Spleen (tissue), 11 donors: ENCODE data around the gene CUL1. TPM values are rescaled to one million over a fixed set of nuclear protein-coding genes. Genes with fewer than 3 reads are reported as not detected.

ENCODE experiments used
- DNase-seq: peaks from one replicate; pipeline ENCODE4 v3.0.0-alpha.2; 2020
- H3K27ac ChIP-seq, 8 donors: fragments of 200-600 bp; sonication (generic) in 7 of 8; 1 replicate in 4 of 8; 2 replicates in 4 of 8; pipeline versions ENCODE4 v1.5.0 to v1.8.0; 2016 to 2021; ENCODE audit warnings: inconsistent platforms in 4 of 8, mild to moderate bottlenecking in 4 of 8, moderate library complexity in 1 of 8
- H3K27me3 ChIP-seq, 7 donors: fragments of 200-600 bp; sonication (generic) in 6 of 7; replicated peaks in 1 of 7; 1 replicate in 4 of 7; 2 replicates in 3 of 7; pipeline versions ENCODE4 v1.5.0 to v1.8.0; 2016 to 2021; ENCODE audit warnings: inconsistent platforms in 3 of 7, mild to moderate bottlenecking in 1 of 7
- H3K36me3 ChIP-seq, 6 donors: fragments of 200-600 bp; sonication (generic) in 5 of 6; 1 replicate in 4 of 6; 2 replicates in 2 of 6; pipeline versions ENCODE4 v1.5.0 to v1.8.0; 2016 to 2021; ENCODE audit warnings: inconsistent platforms in 2 of 6
- H3K4me1 ChIP-seq, 6 donors: fragments of 200-600 bp; sonication (generic) in 5 of 6; 1 replicate in 3 of 6; 2 replicates in 3 of 6; pipeline versions ENCODE4 v1.5.0 to v1.8.0; 2016 to 2021; ENCODE audit warnings: inconsistent platforms in 3 of 6
- H3K4me3 ChIP-seq, 8 donors: fragments of 200-600 bp; sonication (generic) in 7 of 8; 1 replicate in 4 of 8; 2 replicates in 4 of 8; pipeline versions ENCODE4 v1.5.0 to v1.8.0; 2016 to 2021; ENCODE audit warnings: inconsistent platforms in 4 of 8, mild to moderate bottlenecking in 4 of 8, moderate library complexity in 2 of 8
- H3K9me3 ChIP-seq, 8 donors: fragments of 200-600 bp; sonication (generic) in 7 of 8; 1 replicate in 4 of 8; 2 replicates in 4 of 8; pipeline versions ENCODE4 v1.5.0 to v1.8.0; 2016 to 2021; ENCODE audit warnings: inconsistent platforms in 4 of 8
- CTCF ChIP-seq, 11 experiments: fragments of 200-600 bp in 7 of 11; fragments of 450-650 bp in 4 of 11; sonication (generic) in 4 of 11; IDR thresholded peaks in 8 of 11; conservative IDR thresholded peaks in 3 of 11; 1 replicate in 7 of 11; 2 replicates in 4 of 11; pipeline versions ENCODE4 v1.4.0 to v1.8.0; 2016 to 2021; ENCODE audit warnings: antibody characterized with exemption in 11 of 11, inconsistent platforms in 4 of 11, mild to moderate bottlenecking in 1 of 11
- POLR2A ChIP-seq, 3 donors: fragments of 450-650 bp; IDR thresholded peaks; one replicate each; pipeline ENCODE4 v1.5.1; 2017; ENCODE audit warnings: antibody characterized with exemption in 3 of 3, mild to moderate bottlenecking in 1 of 3
- POLR2AphosphoS5 ChIP-seq, 3 donors: sonication (generic); formaldehyde crosslinking; IDR thresholded peaks; one replicate each; pipeline ENCODE4 v1.5.1; 2017; ENCODE audit warnings: antibody characterized with exemption in 3 of 3
- WGBS, 5 donors: extraction: QIAGEN DNeasy Blood & Tissue Kit in 3 of 5; methylation state at CpG; one replicate each; pipeline versions ENCODE4 v1.1.5 to v1.1.7; 2013 to 2018; 5-methylcytosine and 5-hydroxymethylcytosine counted together
- intact Hi-C: fragments of 100-400 bp; cut with DNase I; formaldehyde crosslinking; loops from one replicate; pipeline ENCODE4 v1.15.0; 2023; ENCODE audit warnings: low total_unique reads
- polyA plus RNA-seq, 3 donors: library from polyadenylated mRNA; stranded (reverse); fragments of 200-250 nt; gene quantifications; one replicate each; pipeline ENCODE4 v1.2.1, GENCODE V29; 2013
- total RNA-seq, 7 donors: library from RNA; depleted of rRNA in 3 of 7; stranded (reverse); fragments of >200 nt in 3 of 7; fragmentation: NEBNext Ultra II Directional in 4 of 7; extraction: Animal tissue kit (Norgen Biotek cat#: 25700) in 4 of 7; gene quantifications; one replicate each; pipeline versions ENCODE4 v1.1.0 to v1.2.1, GENCODE V29; 2016 to 2021
- donor health status: healthy with polysubstance abuse.
- donor health status: DM: no; HTN: no; CAD: no; lungs with moderate emphysema.
- donor health status: DM: no; HTN: no; CAD: no.
- donor health status: Bipolar disorder and iron deficiency.
- donor health status: healthy.
- donor health status: DM: no; HTN: no; CAD: no.
- donor health status: DM: yes; HTN: yes; CAD: no.

The CUL1 gene
- total and polyA plus RNA-seq, 10 donors, result 19.8 to 54.6 (median 42.7) TPM

GRCh38 chr7:148698007-148698396, 701 bp upstream of the CUL1 start:
- TF ChIP-seq POLR2AphosphoS5 (IDR thresholded peaks at IDR 0.05) (no peak), POLR2A (IDR thresholded peaks at IDR 0.05) (no peak), CTCF (IDR thresholded peaks at IDR 0.05 in 8 of 11, conservative IDR thresholded peaks at IDR 0.05 in 3 of 11) (no peak)
- WGBS, 5 donors, result 1 to 2% (median 1%) methylated on average over 13 to 17 of the region's 17 CpGs
- peak overlapping the region; percentile 81 to 96 (median 88) for H3K4me3 ChIP-seq
- H3K36me3 ChIP-seq, result no peaks in the 10 kb centered on the region
- peaks cover 28 to 50% (median 41%) of the 10 kb centered on the region in 6 donors for H3K4me1 ChIP-seq
- H3K27me3 ChIP-seq, result no peaks in the 10 kb centered on the region
- intact Hi-C loops, result no loop called here
- H3K9me3 ChIP-seq, result no peaks in the 10 kb centered on the region
- DNase-seq, result no peak
- peak overlapping the region; percentile 81 to 98 (median 97) for H3K27ac ChIP-seq

- peak overlapping the region; percentile 81 to 96 (median 88) for H3K4me3 ChIP-seq
- H3K27me3 ChIP-seq, result no peaks in the 10 kb centered on the region
- 0 to 1% (median 0%) methylated on average over 44 to 107 of the region's 107 CpGs for WGBS, 5 donors
- no peaks in the 10 kb centered on the region for H3K9me3 ChIP-seq
- H3K27ac ChIP-seq, result peak overlapping the region; percentile 81 to 98 (median 97)
- H3K36me3 ChIP-seq, result no peaks in the 10 kb centered on the region
- intact Hi-C loops, result no loop called here
- peak; percentile 94 for DNase-seq
- peaks cover 30 to 62% (median 52%) of the 10 kb centered on the region in 6 donors for H3K4me1 ChIP-seq
- TF ChIP-seq CTCF (IDR thresholded peaks at IDR 0.05 in 8 of 11, conservative IDR thresholded peaks at IDR 0.05 in 3 of 11) (no peak), POLR2AphosphoS5 (IDR thresholded peaks at IDR 0.05) (peak; percentile 7 to 74 (median 65))
Observed at GRCh38 chr7:148699024-148699781, 500 bp downstream of the CUL1 start.

GRCh38 chr7:148699782-148700629, 1.3 kb downstream of the CUL1 start:
- Histone ChIP-seq H3K9me3 (no peaks in the 10 kb centered on the region), H3K27ac (peak overlapping the region; percentile 81 to 98 (median 97)), H3K4me3 (peak overlapping the region; percentile 81 to 96 (median 88)), H3K36me3 (no peaks in the 10 kb centered on the region), H3K27me3 (no peaks in the 10 kb centered on the region), H3K4me1 (peaks cover 39 to 70% (median 60%) of the 10 kb centered on the region in 6 donors)
- intact Hi-C loops, result no loop called here
- TF ChIP-seq POLR2AphosphoS5 (IDR thresholded peaks at IDR 0.05) (no peak), POLR2A (IDR thresholded peaks at IDR 0.05) (no peak), CTCF (IDR thresholded peaks at IDR 0.05 in 8 of 11, conservative IDR thresholded peaks at IDR 0.05 in 3 of 11) (no peak)
- no peak for DNase-seq
- WGBS, 5 donors, result 2 to 3% (median 3%) methylated on average over 22 to 36 of the region's 36 CpGs

- WGBS, 5 donors, result 14 to 29% (median 22%) methylated on average over 3 of the region's 3 CpGs
- DNase-seq, result no peak
- Histone ChIP-seq H3K4me1 (peaks cover 44 to 76% (median 65%) of the 10 kb centered on the region in 6 donors), H3K36me3 (no peaks in the 10 kb centered on the region), H3K4me3 (peak overlapping the region in 6 of 8 donors; percentile 81 to 96 (median 90)), H3K9me3 (no peaks in the 10 kb centered on the region), H3K27me3 (no peaks in the 10 kb centered on the region), H3K27ac (peak overlapping the region in 4 of 8 donors; percentile 90 to 98 (median 98))
- intact Hi-C loops, result no loop called here
- no peak for TF ChIP-seq POLR2AphosphoS5 (IDR thresholded peaks at IDR 0.05)
- TF ChIP-seq POLR2A (IDR thresholded peaks at IDR 0.05), result no peak
- no peak for TF ChIP-seq CTCF (IDR thresholded peaks at IDR 0.05 in 8 of 11, conservative IDR thresholded peaks at IDR 0.05 in 3 of 11)
Observed at GRCh38 chr7:148700661-148701064, 2.0 kb downstream of the CUL1 start.
